ENCODE results near the gene DET1.

DNA sequence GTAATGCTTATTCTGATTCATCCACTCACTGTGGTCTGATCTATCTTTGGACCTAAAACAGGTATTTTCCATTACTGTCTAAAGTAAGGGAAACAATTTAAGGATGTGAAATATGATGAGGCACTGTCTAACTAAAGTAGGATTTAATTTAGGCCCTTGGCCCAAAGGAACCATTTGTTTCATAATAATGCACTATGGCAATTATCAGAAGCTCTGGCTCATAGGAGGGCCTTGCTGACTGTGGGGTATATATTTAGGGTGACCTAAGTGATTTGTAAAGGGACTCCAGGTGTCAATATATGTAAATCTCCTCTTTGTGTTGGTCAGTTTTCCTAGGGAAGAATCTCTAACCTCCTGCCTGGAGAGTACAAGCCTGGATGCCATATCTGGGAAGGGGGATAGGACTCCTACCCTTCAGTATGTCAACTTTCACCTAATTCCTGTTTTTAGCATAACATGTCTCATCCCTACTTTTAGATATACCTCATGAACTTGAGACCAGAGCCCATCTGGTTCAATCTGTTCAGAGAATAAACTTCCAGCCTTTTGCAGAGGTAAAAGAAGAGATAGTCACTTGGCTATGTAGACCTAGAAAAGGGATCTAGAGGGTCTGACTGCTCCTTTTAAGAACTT is 20.1 kb downstream of the DET1 start:
- TF ChIP-seq POLR2A (IDR thresholded peaks at IDR 0.05): no peak
- TF ChIP-seq, protein P1, sequence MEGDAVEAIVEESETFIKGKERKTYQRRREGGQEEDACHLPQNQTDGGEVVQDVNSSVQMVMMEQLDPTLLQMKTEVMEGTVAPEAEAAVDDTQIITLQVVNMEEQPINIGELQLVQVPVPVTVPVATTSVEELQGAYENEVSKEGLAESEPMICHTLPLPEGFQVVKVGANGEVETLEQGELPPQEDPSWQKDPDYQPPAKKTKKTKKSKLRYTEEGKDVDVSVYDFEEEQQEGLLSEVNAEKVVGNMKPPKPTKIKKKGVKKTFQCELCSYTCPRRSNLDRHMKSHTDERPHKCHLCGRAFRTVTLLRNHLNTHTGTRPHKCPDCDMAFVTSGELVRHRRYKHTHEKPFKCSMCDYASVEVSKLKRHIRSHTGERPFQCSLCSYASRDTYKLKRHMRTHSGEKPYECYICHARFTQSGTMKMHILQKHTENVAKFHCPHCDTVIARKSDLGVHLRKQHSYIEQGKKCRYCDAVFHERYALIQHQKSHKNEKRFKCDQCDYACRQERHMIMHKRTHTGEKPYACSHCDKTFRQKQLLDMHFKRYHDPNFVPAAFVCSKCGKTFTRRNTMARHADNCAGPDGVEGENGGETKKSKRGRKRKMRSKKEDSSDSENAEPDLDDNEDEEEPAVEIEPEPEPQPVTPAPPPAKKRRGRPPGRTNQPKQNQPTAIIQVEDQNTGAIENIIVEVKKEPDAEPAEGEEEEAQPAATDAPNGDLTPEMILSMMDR (IDR thresholded peaks at IDR 0.05): no peak
- TF ChIP-seq POLR2AphosphoS5 (IDR thresholded peaks at IDR 0.05): no peak

Measured in prostate gland (tissue), 2 donors.